ENCODE results near the gene ZNF804B. TPM values are rescaled to one million over a fixed set of nuclear protein-coding genes. Genes with fewer than 3 reads are reported as not detected.

ZNF804B gene
- total RNA-seq, 1 experiment from 2014 or later, result not detected

DNA sequence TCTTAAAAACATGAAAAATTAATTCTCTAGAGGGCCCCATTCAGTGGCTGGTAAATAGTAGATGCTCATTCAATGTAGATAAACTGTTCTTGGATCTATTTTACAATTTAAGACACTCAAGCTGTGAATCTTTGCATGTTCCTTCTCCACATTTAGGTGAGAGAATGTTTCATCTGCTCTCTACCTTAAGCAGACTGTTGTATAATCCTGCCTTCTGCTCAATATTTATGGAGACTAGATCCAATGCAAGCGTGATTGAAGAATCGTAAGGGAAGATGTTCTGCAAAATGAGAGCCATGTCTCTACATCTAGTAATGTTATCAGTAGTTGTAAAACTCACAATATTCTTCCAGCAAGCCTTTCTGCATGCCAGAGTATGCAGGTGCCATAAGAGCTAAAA lies 151.0 kb downstream of the ZNF804B start:
- Histone ChIP-seq H3K4me1 (ENCODE audit: insufficient read depth, low read length) (no peaks in the 10 kb centered on the region), H3K56ac (ENCODE audit: insufficient read length, low read depth, low read length) (no peak overlapping the region), H3K79me2 (ENCODE audit: insufficient read depth, low read length) (no peaks in the 10 kb centered on the region), H2BK12ac (ENCODE audit: insufficient read length, low read depth, low read length) (no peak overlapping the region), H4K91ac (ENCODE audit: insufficient read length, low read depth, low read length) (no peak overlapping the region), H2BK20ac (ENCODE audit: low read depth, low read length, poor library complexity, severe bottlenecking) (no peak overlapping the region), H3K4ac (ENCODE audit: low read depth, low read length) (no peak overlapping the region), H3K23ac (ENCODE audit: insufficient read length, low read depth, low read length) (no peak overlapping the region), H2AFZ (ENCODE audit: low read length) (no peak overlapping the region), H2BK15ac (ENCODE audit: low read depth, low read length) (no peak overlapping the region), H3K14ac (ENCODE audit: insufficient read depth, low read length) (no peak overlapping the region), H2BK5ac (ENCODE audit: insufficient read length, low read length) (no peak overlapping the region), H3K9me3 (ENCODE audit: control insufficient read depth, low read depth, low read length) (no peaks in the 10 kb centered on the region), H3K27ac (ENCODE audit: insufficient read length, low read depth, low read length) (no peak overlapping the region), H4K20me1 (ENCODE audit: control insufficient read depth, insufficient read depth, insufficient read length) (no peaks in the 10 kb centered on the region), H3K4me2 (ENCODE audit: insufficient read depth, insufficient read length, low read length) (no peak overlapping the region), H3K23me2 (ENCODE audit: insufficient read length, low read depth, low read length, poor library complexity, severe bottlenecking) (no peaks in the 10 kb centered on the region), H2AK5ac (ENCODE audit: insufficient read length, low read length) (no peak overlapping the region), H2BK120ac (ENCODE audit: low read depth, low read length, poor library complexity, severe bottlenecking) (no peak overlapping the region), H4K5ac (ENCODE audit: insufficient read length, low read depth, low read length) (no peak overlapping the region), H3K27me3 (ENCODE audit: insufficient read depth, low read length) (no peaks in the 10 kb centered on the region), H3K79me1 (ENCODE audit: insufficient read depth, low read depth, low read length, poor library complexity, severe bottlenecking) (no peaks in the 10 kb centered on the region), H3K9ac (ENCODE audit: extremely low read depth, insufficient read length, low read length) (no peak overlapping the region), H3T11ph (ENCODE audit: low read length) (no peak overlapping the region), H4K8ac (replicated peaks; ENCODE audit: insufficient read length, low read depth, low read length) (no peak overlapping the region), H3K18ac (ENCODE audit: insufficient read length, low read depth, low read length) (no peak overlapping the region)
- Mint-ChIP-seq H3K9me3 (no peaks in the 10 kb centered on the region), H3K27ac (no peak overlapping the region), H3K4me1 (peaks cover 0 to 5% of the 10 kb centered on the region in 2 experiments; a peak in 1 of 4 replicates), H3K36me3 (ENCODE audit: insufficient read depth in 1 of 3, low read depth in 3 of 3) (no peaks in the 10 kb centered on the region), H3K4me3 (no peak overlapping the region), H3K27me3 (ENCODE audit: low read depth) (no peaks in the 10 kb centered on the region)
- DNase-seq, result no peak
- TF ChIP-seq, protein P1, sequence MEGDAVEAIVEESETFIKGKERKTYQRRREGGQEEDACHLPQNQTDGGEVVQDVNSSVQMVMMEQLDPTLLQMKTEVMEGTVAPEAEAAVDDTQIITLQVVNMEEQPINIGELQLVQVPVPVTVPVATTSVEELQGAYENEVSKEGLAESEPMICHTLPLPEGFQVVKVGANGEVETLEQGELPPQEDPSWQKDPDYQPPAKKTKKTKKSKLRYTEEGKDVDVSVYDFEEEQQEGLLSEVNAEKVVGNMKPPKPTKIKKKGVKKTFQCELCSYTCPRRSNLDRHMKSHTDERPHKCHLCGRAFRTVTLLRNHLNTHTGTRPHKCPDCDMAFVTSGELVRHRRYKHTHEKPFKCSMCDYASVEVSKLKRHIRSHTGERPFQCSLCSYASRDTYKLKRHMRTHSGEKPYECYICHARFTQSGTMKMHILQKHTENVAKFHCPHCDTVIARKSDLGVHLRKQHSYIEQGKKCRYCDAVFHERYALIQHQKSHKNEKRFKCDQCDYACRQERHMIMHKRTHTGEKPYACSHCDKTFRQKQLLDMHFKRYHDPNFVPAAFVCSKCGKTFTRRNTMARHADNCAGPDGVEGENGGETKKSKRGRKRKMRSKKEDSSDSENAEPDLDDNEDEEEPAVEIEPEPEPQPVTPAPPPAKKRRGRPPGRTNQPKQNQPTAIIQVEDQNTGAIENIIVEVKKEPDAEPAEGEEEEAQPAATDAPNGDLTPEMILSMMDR (conservative IDR thresholded peaks at IDR 0.05), result no peak
- no CpG with 5 or more reads among the region's 2 CpGs for WGBS (ENCODE audit: extremely low coverage, insufficient read length, low lambda C conversion rate)

Measured in H9 (cell line).